Measurements from ENCODE around the gene ZNF660. TPM values are rescaled to one million over a fixed set of nuclear protein-coding genes. Genes with fewer than 3 reads are reported as not detected.

The ZNF660 gene
- total and polyA plus RNA-seq, 2 donors from 2014 or later = 0.69 to 5.3 TPM

GRCh38 chr3:44648564-44649229 lies 63.9 kb downstream of the ZNF660 start, which contains the start of gene ZNF35:
Gene ZNF35 (plus strand): TSS chr3:44648732. CDS start chr3:44651068, 2,336 bp downstream.
- peaks cover 3 to 25% (median 4%) of the 10 kb centered on the region in 3 donors for H3K36me3 ChIP-seq (ENCODE audit: control insufficient read depth in 2 of 3, insufficient read depth in 3 of 3, low read length in 3 of 3)
- H3K9ac ChIP-seq (ENCODE audit: low read length in 3 of 3) = peak within 1 kb of the TSS; percentile 62 to 83 (median 69)
- intact Hi-C loops (cut with DNase I) = no loop called here
- H3K27me3 ChIP-seq (ENCODE audit: control insufficient read depth, insufficient read depth, low read length) = no peaks in the 10 kb centered on the region
- H3K4me1 ChIP-seq (ENCODE audit: control insufficient read depth in 2 of 3, insufficient read depth in 2 of 3, low read depth in 1 of 3, low read length in 3 of 3) = peaks cover 0 to 6% (median 0%) of the 10 kb centered on the region in 3 donors
- no peak within 1 kb of the TSS for H3K27ac ChIP-seq (ENCODE audit: low read depth in 2 of 2, low read length in 2 of 2)
- FAIRE-seq = no peak
- no peak for TF ChIP-seq CTCF (IDR thresholded peaks at IDR 0.05; ENCODE audit: borderline replicate concordance, extremely low read depth, insufficient read depth)
- peak within 1 kb of the TSS; percentile 74 to 88 (median 77) for H3K4me3 ChIP-seq (ENCODE audit: low read length in 3 of 3)
- peaks cover 0 to 2% (median 0%) of the 10 kb centered on the region in 3 donors for H3K9me3 ChIP-seq (ENCODE audit: control insufficient read depth in 2 of 3, insufficient read depth in 1 of 3, low read length in 3 of 3)
- peak; percentile 86 to 93 (median 87) for DNase-seq

Other genes with a start within 250 kb of the ZNF660 start
- 30.4 TPM for gene TCAIM, start 246.2 kb upstream of the ZNF660 start, total RNA-seq
- 26.5 TPM for gene TCAIM, start 246.2 kb upstream of the ZNF660 start, polyA plus RNA-seq (ENCODE audit: insufficient read depth, low read depth, low replicate concordance)
- 19.6 TPM for gene ZNF445, start 107.3 kb upstream of the ZNF660 start, total RNA-seq
- gene ZNF445, start 107.3 kb upstream of the ZNF660 start, polyA plus RNA-seq (ENCODE audit: insufficient read depth, low read depth, low replicate concordance) = 2.3 TPM
- 7.9 TPM for gene ZKSCAN7, start 29.8 kb upstream of the ZNF660 start, total RNA-seq
- gene ZKSCAN7, start 29.8 kb upstream of the ZNF660 start, polyA plus RNA-seq (ENCODE audit: insufficient read depth, low read depth, low replicate concordance) = 2.2 TPM
- gene ZNF197, start 40.1 kb downstream of the ZNF660 start, total RNA-seq = 19.3 TPM
- gene ZNF197, start 40.1 kb downstream of the ZNF660 start, polyA plus RNA-seq (ENCODE audit: insufficient read depth, low read depth, low replicate concordance) = 6.1 TPM
- gene ZNF35, start 63.8 kb downstream of the ZNF660 start, total RNA-seq = 11.6 TPM
- 2.6 TPM for gene ZNF35, start 63.8 kb downstream of the ZNF660 start, polyA plus RNA-seq (ENCODE audit: insufficient read depth, low read depth, low replicate concordance)
- gene ZNF502, start 127.7 kb downstream of the ZNF660 start, total RNA-seq = 6.0 TPM
- 2.3 TPM for gene ZNF502, start 127.7 kb downstream of the ZNF660 start, polyA plus RNA-seq (ENCODE audit: insufficient read depth, low read depth, low replicate concordance)
- 4.2 TPM for gene ZNF501, start 144.7 kb downstream of the ZNF660 start, total RNA-seq
- gene ZNF501, start 144.7 kb downstream of the ZNF660 start, polyA plus RNA-seq (ENCODE audit: insufficient read depth, low read depth, low replicate concordance) = 1.5 TPM
- 27.6 TPM for gene KIAA1143, start 176.7 kb downstream of the ZNF660 start, total RNA-seq
- gene KIAA1143, start 176.7 kb downstream of the ZNF660 start, polyA plus RNA-seq (ENCODE audit: insufficient read depth, low read depth, low replicate concordance) = 8.3 TPM
- gene KIF15, start 176.8 kb downstream of the ZNF660 start, total RNA-seq = 0.72 TPM
- gene KIF15, start 176.8 kb downstream of the ZNF660 start, polyA plus RNA-seq (ENCODE audit: insufficient read depth, low read depth, low replicate concordance) = 0.32 TPM

Measured in kidney (tissue), 14 donors.